K562 (cell line): Measurements from ENCODE around the gene AHI1. TPM values are rescaled to one million over a fixed set of nuclear protein-coding genes. Genes with fewer than 3 reads are reported as not detected.
A peak's percentile ranks its signal among the peaks of the same experiment; 100 is the strongest.

Source experiments
- BRF1 ChIP-seq: IDR thresholded peaks from 3 replicates; pipeline ENCODE4 v1.6.1; 2011; ENCODE audit warnings: borderline replicate concordance, mild to moderate bottlenecking; ENCODE audit not compliant: insufficient read length; ENCODE audit errors: extremely low read depth
- CHD2 ChIP-seq: IDR thresholded peaks from 2 replicates; pipeline ENCODE4 v1.6.1; 2011; ENCODE audit warnings: low read depth, low read length
- DPF2 ChIP-seq: fragments of 450-650 bp; IDR thresholded peaks from 2 replicates; pipeline ENCODE4 v1.6.1; 2016
- ERF ChIP-seq: fragments of 450-650 bp; formaldehyde crosslinking; IDR thresholded peaks from 2 replicates; pipeline ENCODE4 v1.4.0; 2020; ENCODE audit warnings: mild to moderate bottlenecking, mixed read lengths
- FOXA3 ChIP-seq, 2 experiments: fragments of 450-650 bp in 1 of 2; sonication (generic) in 1 of 2; formaldehyde crosslinking; IDR thresholded peaks in 1 of 2; conservative IDR thresholded peaks in 1 of 2; 2 replicates each; pipeline versions ENCODE4 v1.4.0 to v1.8.0; 2020 to 2022; ENCODE audit warnings: mild to moderate bottlenecking in 2 of 2, missing genetic modification reagents in 1 of 2
- GTF2A2 ChIP-seq: IDR thresholded peaks from 2 replicates; pipeline ENCODE4 v1.6.1; 2016; ENCODE audit warnings: mild to moderate bottlenecking, missing genetic modification characterization, missing compliant biosample characterization
- ILF3 ChIP-seq: fragments of 450-650 bp; IDR thresholded peaks from 2 replicates; pipeline ENCODE4 v1.6.1; 2018; ENCODE audit warnings: antibody characterized with exemption, mild to moderate bottlenecking, moderate library complexity, borderline replicate concordance
- SMAD4 ChIP-seq: fragments of 250-450 bp; sonication (Bioruptor Pico); conservative IDR thresholded peaks from 2 replicates; pipeline ENCODE4 v1.8.0; 2021; ENCODE audit warnings: inconsistent platforms, mild to moderate bottlenecking, moderate library complexity
- SPI1 ChIP-seq: IDR thresholded peaks from 2 replicates; pipeline ENCODE4 v1.6.1; 2011; ENCODE audit warnings: low read depth, low read length, control low read depth, borderline replicate concordance
- STAT5B ChIP-seq: fragments of 250-450 bp; sonication (Bioruptor Pico); IDR thresholded peaks from 2 replicates; pipeline ENCODE4 v1.8.0; 2021; ENCODE audit warnings: mild to moderate bottlenecking, inconsistent platforms
- UBTF ChIP-seq, 2 experiments: IDR thresholded peaks; 2 replicates each; pipeline ENCODE4 v1.6.1; 2012; ENCODE audit warnings: improper control_type of control experiment in 2 of 2, low read depth in 2 of 2, low read length in 2 of 2, borderline replicate concordance in 1 of 2
- WHSC1 ChIP-seq: IDR thresholded peaks from one replicate; pipeline ENCODE4 v1.6.1; 2012; ENCODE audit warnings: low read length, control low read depth, inconsistent platforms
- XRCC3 ChIP-seq: fragments of 450-650 bp; IDR thresholded peaks from 2 replicates; pipeline ENCODE4 v1.6.1; 2017; ENCODE audit warnings: mild to moderate bottlenecking, moderate library complexity
- YY1 ChIP-seq, 3 experiments: IDR thresholded peaks; 2 replicates each; pipeline ENCODE4 v1.6.1; 2011; ENCODE audit warnings: low read length in 2 of 3, mild to moderate bottlenecking in 2 of 3, moderate library complexity in 2 of 3, borderline replicate concordance in 1 of 3, control low read depth in 1 of 3, low read depth in 1 of 3; ENCODE audit not compliant: insufficient read depth in 3 of 3, insufficient replicate concordance in 2 of 3, control insufficient read depth in 1 of 3, insufficient read length in 1 of 3; ENCODE audit errors: extremely low read depth in 1 of 3
- ZNF282 ChIP-seq: sonication (generic); formaldehyde crosslinking; IDR thresholded peaks from 2 replicates; pipeline ENCODE4 v1.8.1; 2023; ENCODE audit warnings: missing genetic modification reagents
- ZNF41 ChIP-seq: fragments of 250-450 bp; sonication (Bioruptor Pico); conservative IDR thresholded peaks from 2 replicates; pipeline ENCODE4 v1.4.0; 2020; ENCODE audit warnings: mild to moderate bottlenecking
- ZNF583 ChIP-seq: fragments of 250-450 bp; sonication (Bioruptor Pico); IDR thresholded peaks from 2 replicates; pipeline ENCODE4 v1.4.0; 2020
- ZNF77 ChIP-seq: fragments of 250-450 bp; sonication (Bioruptor Pico); IDR thresholded peaks from 2 replicates; pipeline ENCODE4 v1.5.0; 2020
- polyA plus RNA-seq, 8 experiments: library from polyadenylated mRNA; depleted of rRNA in 4 of 8; stranded (reverse) in 5 of 8; unstranded in 3 of 8; fragments of >200 nt; fragmentation: Nextera tagmentation in 2 of 8; fragmentation: Illumina TruSeq in 1 of 8; extraction: Ambion mirVana in 2 of 8; extraction: Trizol in 1 of 8; gene quantifications; 2 replicates each; pipeline versions ENCODE4 v1.2.1 to v1.2.3, GENCODE V29; 2011 to 2014; ENCODE audit warnings: inconsistent platforms in 1 of 8, missing spikeins in 1 of 8
- total RNA-seq, 7 experiments: library from RNA; depleted of rRNA in 6 of 7; stranded (reverse); fragments of >200 nt in 6 of 7; fragmentation: Illumina TruSeq in 2 of 7; extraction: Trizol in 2 of 7; gene quantifications; 2 replicates each; pipeline versions ENCODE4 v1.2.1 to v1.2.3, GENCODE V29; 2011 to 2021; ENCODE audit warnings: low replicate concordance in 1 of 7
- TF ChIP-seq, protein P1 (sequence below): IDR thresholded peaks from 3 replicates; pipeline ENCODE4 v1.6.1; 2011; ENCODE audit warnings: borderline replicate concordance, mild to moderate bottlenecking; ENCODE audit not compliant: insufficient read length, insufficient read depth
- TF ChIP-seq, protein P2 (sequence below): fragments of 250-450 bp; sonication (Bioruptor Pico); IDR thresholded peaks from 2 replicates; pipeline ENCODE4 v1.8.0; 2021; ENCODE audit warnings: borderline replicate concordance, mild to moderate bottlenecking, moderate library complexity; ENCODE audit not compliant: poor library complexity, severe bottlenecking
- TF ChIP-seq, protein P3 (sequence below), 2 experiments: fragments of 450-650 bp in 1 of 2; IDR thresholded peaks; 2 replicates each; pipeline ENCODE4 v1.6.1; 2011 to 2017; ENCODE audit warnings: low read depth in 2 of 2, antibody characterized with exemption in 1 of 2, borderline replicate concordance in 1 of 2, low read length in 1 of 2, mild to moderate bottlenecking in 1 of 2, mixed read lengths in 1 of 2; ENCODE audit not compliant: control insufficient read depth in 1 of 2

The AHI1 gene
- total and polyA plus RNA-seq, 9 of the 15 experiments (the other 6 are each of a cell fraction or from before 2014, with no cell fraction given), result 24.7 to 54.9 (median 32.2) TPM

DNA sequence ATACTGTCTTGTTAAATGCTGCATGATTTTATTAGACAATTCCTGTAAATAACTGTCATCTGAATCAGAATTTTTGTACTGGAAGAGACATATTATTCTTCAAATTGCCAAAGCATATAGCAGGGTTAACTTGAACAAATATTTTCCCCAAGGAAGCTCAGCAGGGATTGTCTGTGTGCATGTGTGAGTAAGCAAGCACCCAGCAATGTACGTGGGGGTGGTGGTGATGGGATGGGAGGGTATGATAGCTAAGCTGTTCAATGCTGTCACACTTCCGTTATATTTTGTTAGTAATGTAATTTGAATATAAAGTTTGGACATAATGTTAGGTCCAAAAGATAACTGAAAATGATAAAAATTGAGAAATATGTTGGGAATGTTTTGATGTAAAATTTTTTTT is 198.3 kb downstream of the AHI1 start (continued):
- TF ChIP-seq, protein P1, sequence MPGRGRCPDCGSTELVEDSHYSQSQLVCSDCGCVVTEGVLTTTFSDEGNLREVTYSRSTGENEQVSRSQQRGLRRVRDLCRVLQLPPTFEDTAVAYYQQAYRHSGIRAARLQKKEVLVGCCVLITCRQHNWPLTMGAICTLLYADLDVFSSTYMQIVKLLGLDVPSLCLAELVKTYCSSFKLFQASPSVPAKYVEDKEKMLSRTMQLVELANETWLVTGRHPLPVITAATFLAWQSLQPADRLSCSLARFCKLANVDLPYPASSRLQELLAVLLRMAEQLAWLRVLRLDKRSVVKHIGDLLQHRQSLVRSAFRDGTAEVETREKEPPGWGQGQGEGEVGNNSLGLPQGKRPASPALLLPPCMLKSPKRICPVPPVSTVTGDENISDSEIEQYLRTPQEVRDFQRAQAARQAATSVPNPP, result no peak
- TF ChIP-seq BRF1, result no peak
- peak; percentile 76 for TF ChIP-seq DPF2
- TF ChIP-seq STAT5B (CRISPR knock-in tag), result no peak
- TF ChIP-seq SMAD4, result 0 out of 2 replicates have a peak, but pooled peaks have one; percentile 17
- no peak for TF ChIP-seq UBTF (IDR thresholded peaks at IDR 0.05; ENCODE audit: borderline replicate concordance in 1 of 2, low read depth in 2 of 2, low read length in 2 of 2)
- no peak for TF ChIP-seq SPI1
- TF ChIP-seq ILF3, result no peak
- no peak for TF ChIP-seq WHSC1
- TF ChIP-seq GTF2A2, result no peak
- TF ChIP-seq CHD2, result no peak
- TF ChIP-seq ZNF282 (CRISPR knock-in tag), result no peak
- TF ChIP-seq ZNF583 (CRISPR knock-in tag), result no peak
- no peak for TF ChIP-seq ZNF41 (CRISPR knock-in tag)
- TF ChIP-seq, protein P2, sequence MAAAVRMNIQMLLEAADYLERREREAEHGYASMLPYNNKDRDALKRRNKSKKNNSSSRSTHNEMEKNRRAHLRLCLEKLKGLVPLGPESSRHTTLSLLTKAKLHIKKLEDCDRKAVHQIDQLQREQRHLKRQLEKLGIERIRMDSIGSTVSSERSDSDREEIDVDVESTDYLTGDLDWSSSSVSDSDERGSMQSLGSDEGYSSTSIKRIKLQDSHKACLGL (CRISPR knock-in tag), result no peak
- TF ChIP-seq, protein P3, sequence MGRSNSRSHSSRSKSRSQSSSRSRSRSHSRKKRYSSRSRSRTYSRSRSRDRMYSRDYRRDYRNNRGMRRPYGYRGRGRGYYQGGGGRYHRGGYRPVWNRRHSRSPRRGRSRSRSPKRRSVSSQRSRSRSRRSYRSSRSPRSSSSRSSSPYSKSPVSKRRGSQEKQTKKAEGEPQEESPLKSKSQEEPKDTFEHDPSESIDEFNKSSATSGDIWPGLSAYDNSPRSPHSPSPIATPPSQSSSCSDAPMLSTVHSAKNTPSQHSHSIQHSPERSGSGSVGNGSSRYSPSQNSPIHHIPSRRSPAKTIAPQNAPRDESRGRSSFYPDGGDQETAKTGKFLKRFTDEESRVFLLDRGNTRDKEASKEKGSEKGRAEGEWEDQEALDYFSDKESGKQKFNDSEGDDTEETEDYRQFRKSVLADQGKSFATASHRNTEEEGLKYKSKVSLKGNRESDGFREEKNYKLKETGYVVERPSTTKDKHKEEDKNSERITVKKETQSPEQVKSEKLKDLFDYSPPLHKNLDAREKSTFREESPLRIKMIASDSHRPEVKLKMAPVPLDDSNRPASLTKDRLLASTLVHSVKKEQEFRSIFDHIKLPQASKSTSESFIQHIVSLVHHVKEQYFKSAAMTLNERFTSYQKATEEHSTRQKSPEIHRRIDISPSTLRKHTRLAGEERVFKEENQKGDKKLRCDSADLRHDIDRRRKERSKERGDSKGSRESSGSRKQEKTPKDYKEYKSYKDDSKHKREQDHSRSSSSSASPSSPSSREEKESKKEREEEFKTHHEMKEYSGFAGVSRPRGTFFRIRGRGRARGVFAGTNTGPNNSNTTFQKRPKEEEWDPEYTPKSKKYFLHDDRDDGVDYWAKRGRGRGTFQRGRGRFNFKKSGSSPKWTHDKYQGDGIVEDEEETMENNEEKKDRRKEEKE (IDR thresholded peaks at IDR 0.05; ENCODE audit: borderline replicate concordance in 1 of 2, control insufficient read depth in 1 of 2, low read depth in 2 of 2, low read length in 1 of 2), result no peak
- TF ChIP-seq YY1 (IDR thresholded peaks at IDR 0.05; ENCODE audit: borderline replicate concordance in 1 of 3, control insufficient read depth in 1 of 3, extremely low read depth in 1 of 3, insufficient read depth in 3 of 3, insufficient read length in 1 of 3, insufficient replicate concordance in 2 of 3, low read depth in 1 of 3, low read length in 2 of 3), result no peak
- no peak for TF ChIP-seq ZNF77 (CRISPR knock-in tag)
- TF ChIP-seq XRCC3, result no peak
- no peak for TF ChIP-seq FOXA3 (CRISPR knock-in tag; conservative IDR thresholded peaks at IDR 0.05 in 1 of 2, IDR thresholded peaks at IDR 0.05 in 1 of 2)
- TF ChIP-seq ERF (CRISPR knock-in tag), result no peak
